ENCODE results near the gene TSSK3. TPM values are rescaled to one million over a fixed set of nuclear protein-coding genes. Genes with fewer than 3 reads are reported as not detected.
A peak's percentile ranks its signal among the peaks of the same experiment; 100 is the strongest.

Gene TSSK3
- total and polyA plus RNA-seq, 9 of the 15 experiments (the other 6 are each of a cell fraction or from before 2014, with no cell fraction given) = 0.27 to 2.8 (median 1.9) TPM

DNA sequence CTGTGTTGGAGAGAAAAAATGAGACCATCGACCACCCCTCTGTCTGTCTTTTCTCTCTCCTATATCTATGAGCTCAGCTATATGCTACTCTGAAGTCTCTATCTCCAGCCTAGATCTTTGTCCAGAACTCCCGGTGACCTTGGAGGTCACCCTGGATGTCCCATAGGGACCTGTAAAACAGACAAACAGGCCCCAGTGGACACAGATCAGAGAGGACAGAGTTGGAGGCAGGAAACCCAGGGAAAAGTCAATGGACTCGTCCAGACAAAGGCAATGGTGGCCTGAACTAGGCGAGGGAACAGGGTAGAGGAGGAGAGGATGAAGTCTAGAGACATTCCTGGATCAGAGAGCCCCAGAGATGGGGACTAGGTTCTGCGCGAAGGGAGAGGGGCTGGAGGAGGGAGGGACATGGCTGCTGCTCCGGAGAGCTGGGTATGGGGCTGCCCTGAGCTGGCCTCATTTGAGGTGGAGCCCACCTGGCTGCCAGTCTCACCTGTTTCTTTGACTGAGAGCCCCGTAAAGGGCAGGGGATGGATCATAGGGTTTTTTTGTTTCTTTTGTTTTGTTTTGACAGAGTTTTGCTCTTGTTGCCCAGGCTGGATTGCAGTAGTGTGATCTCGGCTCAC is 15.7 kb upstream of the TSSK3 start (continued):
- no peak for TF ChIP-seq MTA1 (IDR thresholded peaks at IDR 0.05; ENCODE audit: borderline replicate concordance)
- TF ChIP-seq, protein P1, sequence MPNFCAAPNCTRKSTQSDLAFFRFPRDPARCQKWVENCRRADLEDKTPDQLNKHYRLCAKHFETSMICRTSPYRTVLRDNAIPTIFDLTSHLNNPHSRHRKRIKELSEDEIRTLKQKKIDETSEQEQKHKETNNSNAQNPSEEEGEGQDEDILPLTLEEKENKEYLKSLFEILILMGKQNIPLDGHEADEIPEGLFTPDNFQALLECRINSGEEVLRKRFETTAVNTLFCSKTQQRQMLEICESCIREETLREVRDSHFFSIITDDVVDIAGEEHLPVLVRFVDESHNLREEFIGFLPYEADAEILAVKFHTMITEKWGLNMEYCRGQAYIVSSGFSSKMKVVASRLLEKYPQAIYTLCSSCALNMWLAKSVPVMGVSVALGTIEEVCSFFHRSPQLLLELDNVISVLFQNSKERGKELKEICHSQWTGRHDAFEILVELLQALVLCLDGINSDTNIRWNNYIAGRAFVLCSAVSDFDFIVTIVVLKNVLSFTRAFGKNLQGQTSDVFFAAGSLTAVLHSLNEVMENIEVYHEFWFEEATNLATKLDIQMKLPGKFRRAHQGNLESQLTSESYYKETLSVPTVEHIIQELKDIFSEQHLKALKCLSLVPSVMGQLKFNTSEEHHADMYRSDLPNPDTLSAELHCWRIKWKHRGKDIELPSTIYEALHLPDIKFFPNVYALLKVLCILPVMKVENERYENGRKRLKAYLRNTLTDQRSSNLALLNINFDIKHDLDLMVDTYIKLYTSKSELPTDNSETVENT (CRISPR knock-in tag; IDR thresholded peaks at IDR 0.05) = 0 out of 2 replicates have a peak, but pooled peaks have one; percentile 11
- no peak for TF ChIP-seq ZNF79 (CRISPR knock-in tag; IDR thresholded peaks at IDR 0.05; ENCODE audit: low read depth)
- no peak for TF ChIP-seq RB1 (IDR thresholded peaks at IDR 0.05; ENCODE audit: low read depth)
- no peak for TF ChIP-seq YY1 (IDR thresholded peaks at IDR 0.05; ENCODE audit: borderline replicate concordance in 1 of 3, control insufficient read depth in 1 of 3, extremely low read depth in 1 of 3, insufficient read depth in 3 of 3, insufficient read length in 1 of 3, insufficient replicate concordance in 2 of 3, low read depth in 1 of 3, low read length in 2 of 3)
- no peak for TF ChIP-seq MXI1 (IDR thresholded peaks at IDR 0.05; ENCODE audit: low read depth, low read length)
- no peak for TF ChIP-seq ZNF57 (CRISPR knock-in tag; IDR thresholded peaks at IDR 0.05)
- TF ChIP-seq CBFA2T3 (IDR thresholded peaks at IDR 0.05) = no peak
- no peak for TF ChIP-seq ZNF445 (CRISPR knock-in tag; IDR thresholded peaks at IDR 0.05; ENCODE audit: low read depth)
- no peak for TF ChIP-seq CHD2 (IDR thresholded peaks at IDR 0.05; ENCODE audit: low read depth, low read length)
- TF ChIP-seq TCF7L2 (IDR thresholded peaks at IDR 0.05; ENCODE audit: low read depth, low read length) = no peak
- TF ChIP-seq CTBP1 (IDR thresholded peaks at IDR 0.05; ENCODE audit: borderline replicate concordance) = no peak
- TF ChIP-seq ZNF436 (CRISPR knock-in tag; IDR thresholded peaks at IDR 0.05) = no peak
- peak; percentile 33; the same call in 1 of the 2 replicates for TF ChIP-seq ELF2 (CRISPR knock-in tag; IDR thresholded peaks at IDR 0.05)
- no peak for TF ChIP-seq TOE1 (IDR thresholded peaks at IDR 0.05; ENCODE audit: borderline replicate concordance)
- no peak for TF ChIP-seq TOE1 (CRISPR knock-in tag; IDR thresholded peaks at IDR 0.05; ENCODE audit: borderline replicate concordance, low read depth)
- TF ChIP-seq TBL1XR1 (IDR thresholded peaks at IDR 0.05; ENCODE audit: low read length in 2 of 2) = no peak
- peak; percentile 83 for TF ChIP-seq ESRRA (IDR thresholded peaks at IDR 0.05; ENCODE audit: borderline replicate concordance, low read depth)
- TF ChIP-seq ZNF699 (CRISPR knock-in tag; IDR thresholded peaks at IDR 0.05; ENCODE audit: insufficient replicate concordance) = no peak
- TF ChIP-seq HMG20B (CRISPR knock-in tag; IDR thresholded peaks at IDR 0.05) = no peak
